Spinal cord (tissue), 10 donors: ENCODE results near the gene PRSS12. TPM values are rescaled to one million over a fixed set of nuclear protein-coding genes. Genes with fewer than 3 reads are reported as not detected.
"Not testable (repeated sequence)": the region's sequence is repeated elsewhere in the genome, so short reads cannot be mapped to it uniquely, and the experiment has no call there.

Source experiments
- DNase-seq, 6 donors: peaks; one replicate each; pipeline versions ENCODE4 v3.0.0 to v3.0.0-alpha.2; 2013 to 2015; ENCODE audit warnings: low spot score in 6 of 6, low read depth in 4 of 6
- H3K27ac ChIP-seq: one replicate; pipeline ENCODE4 v1.5.1; 2013; ENCODE audit warnings: low read depth, low read length, control low read depth
- H3K27me3 ChIP-seq: one replicate; pipeline ENCODE4 v1.6.1; 2013; ENCODE audit warnings: low read length; ENCODE audit not compliant: control insufficient read depth, insufficient read depth
- H3K36me3 ChIP-seq: one replicate; pipeline ENCODE4 v1.6.1; 2013; ENCODE audit warnings: low read length; ENCODE audit not compliant: control insufficient read depth, insufficient read depth
- H3K4me1 ChIP-seq: one replicate; pipeline ENCODE4 v1.6.1; 2013; ENCODE audit warnings: low read length; ENCODE audit not compliant: control insufficient read depth, insufficient read depth
- H3K4me3 ChIP-seq: one replicate; pipeline ENCODE4 v1.5.1; 2013; ENCODE audit warnings: low read depth, low read length, control low read depth
- H3K9me3 ChIP-seq: one replicate; pipeline ENCODE4 v1.6.1; 2013; ENCODE audit warnings: low read length; ENCODE audit not compliant: control insufficient read depth, insufficient read depth
- WGBS: methylation state at CpG from one replicate; pipeline ENCODE4 v1.1.5; 2013; ENCODE audit warnings: missing lambda C conversion rate; ENCODE audit not compliant: insufficient coverage; 5-methylcytosine and 5-hydroxymethylcytosine counted together
- long read RNA-seq, 4 donors: transcript quantifications; one replicate each; lab custom pipeline, GENCODE V29; 2026
- polyA plus RNA-seq, 2 donors: library from polyadenylated mRNA; unstranded; fragments of 120-200 nt; gene quantifications; one replicate each; pipeline ENCODE4 v1.2.1, GENCODE V29; 2013; ENCODE audit not compliant: insufficient read length in 2 of 2
- total RNA-seq, 2 donors: library from RNA; depleted of rRNA in 1 of 2; stranded (reverse); fragments of 120-200 nt in 1 of 2; fragments of >200 nt in 1 of 2; gene quantifications; one replicate each; pipeline versions ENCODE4 v1.2.3 to v1.2.4, GENCODE V29; 2013 to 2014
- donor health status: healthy.

PRSS12 gene
- total RNA-seq (10 to 100 TPM; 15.9 to 26.7 TPM), polyA plus RNA-seq (10 to 100 TPM; 12.3 to 12.9 TPM)
- long read RNA-seq, donor 1, full-length matches to known transcripts: 2 of 8 reads
- long read RNA-seq, donor 1, partial matches to known transcripts: 6 of 8 reads
- long read RNA-seq, donor 1, other reads (novel, unspliced or antisense): 0 of 8 reads
- long read RNA-seq, donor 2: 0 reads
- long read RNA-seq, donor 3: 0 reads
- long read RNA-seq, donor 4, full-length matches to known transcripts: 5 of 15 reads
- long read RNA-seq, donor 4, partial matches to known transcripts: 10 of 15 reads
- long read RNA-seq, donor 4, other reads (novel, unspliced or antisense): 0 of 15 reads

GRCh38 chr4:118352843-118353533 lies at the start of gene PRSS12:
Gene PRSS12 (minus strand): TSS chr4:118353003. CDS start chr4:118352720, 283 bp downstream.
- H3K4me3 ChIP-seq: peak within 1 kb of the TSS; percentile 34
- H3K27ac ChIP-seq: no peak within 1 kb of the TSS
- DNase-seq: peak in 3 of 6 donors; percentile 39 to 83 (median 79)
- H3K9me3 ChIP-seq: no peaks in the 10 kb centered on the region
- H3K36me3 ChIP-seq: no peaks in the 10 kb centered on the region
- H3K4me1 ChIP-seq: peaks cover 8% of the 10 kb centered on the region
- under 1% methylated on average over 55 of the region's 59 CpGs for WGBS
- H3K27me3 ChIP-seq: peaks cover 19% of the 10 kb centered on the region

- Histone ChIP-seq H3K27me3 (no peaks in the 10 kb centered on the region), H3K4me3 (no peak overlapping the region), H3K36me3 (no peaks in the 10 kb centered on the region), H3K9me3 (no peaks in the 10 kb centered on the region), H3K27ac (no peak overlapping the region), H3K4me1 (no peaks in the 10 kb centered on the region)
- WGBS: 79% methylated on average over 3 of the region's 3 CpGs
- DNase-seq: no peak
Observed at GRCh38 chr4:118400356-118400755, 47.6 kb upstream of the PRSS12 start.

GRCh38 chr4:118399883-118400282 lies 47.1 kb upstream of the PRSS12 start:
- not testable (repeated sequence) for H3K27me3 ChIP-seq, H3K27ac ChIP-seq, H3K9me3 ChIP-seq, H3K4me3 ChIP-seq, DNase-seq, H3K36me3 ChIP-seq, H3K4me1 ChIP-seq
- 53% methylated on average over 2 of the region's 4 CpGs for WGBS

- H3K9me3 ChIP-seq: no peaks in the 10 kb centered on the region
- H3K27me3 ChIP-seq: no peaks in the 10 kb centered on the region
- no peak overlapping the region for H3K27ac ChIP-seq
- DNase-seq: no peak
- no peaks in the 10 kb centered on the region for H3K4me1 ChIP-seq
- 100% methylated on average over 1 of the region's 5 CpGs for WGBS
- no peak overlapping the region for H3K4me3 ChIP-seq
- no peaks in the 10 kb centered on the region for H3K36me3 ChIP-seq
Observed at GRCh38 chr4:118398226-118399090, 45.7 kb upstream of the PRSS12 start.

GRCh38 chr4:118397623-118397979 lies 44.8 kb upstream of the PRSS12 start:
- no peaks in the 10 kb centered on the region for H3K9me3 ChIP-seq
- H3K27ac ChIP-seq: no peak overlapping the region
- no peaks in the 10 kb centered on the region for H3K27me3 ChIP-seq
- no peak for DNase-seq
- H3K36me3 ChIP-seq: no peaks in the 10 kb centered on the region
- no peak overlapping the region for H3K4me3 ChIP-seq
- WGBS: no CpG with 5 or more reads among the region's 1 CpG
- H3K4me1 ChIP-seq: no peaks in the 10 kb centered on the region

GRCh38 chr4:118396881-118397622 lies 44.2 kb upstream of the PRSS12 start:
- Histone ChIP-seq H3K9me3 (no peaks in the 10 kb centered on the region), H3K27ac (no peak overlapping the region), H3K36me3 (no peaks in the 10 kb centered on the region), H3K4me3 (no peak overlapping the region), H3K27me3 (no peaks in the 10 kb centered on the region), H3K4me1 (no peaks in the 10 kb centered on the region)
- DNase-seq: no peak
- WGBS: 80% methylated on average over 2 of the region's 5 CpGs

GRCh38 chr4:118395057-118395644 lies 42.3 kb upstream of the PRSS12 start:
- no CpG with 5 or more reads among the region's 3 CpGs for WGBS
- no peaks in the 10 kb centered on the region for H3K36me3 ChIP-seq
- H3K27me3 ChIP-seq: no peaks in the 10 kb centered on the region
- H3K27ac ChIP-seq: no peak overlapping the region
- H3K4me1 ChIP-seq: no peaks in the 10 kb centered on the region
- H3K4me3 ChIP-seq: no peak overlapping the region
- DNase-seq: no peak
- no peaks in the 10 kb centered on the region for H3K9me3 ChIP-seq

GRCh38 chr4:118392509-118392908 lies 39.7 kb upstream of the PRSS12 start:
- not testable (repeated sequence) for H3K36me3 ChIP-seq, DNase-seq, H3K9me3 ChIP-seq, H3K27ac ChIP-seq, H3K4me3 ChIP-seq, H3K27me3 ChIP-seq, H3K4me1 ChIP-seq
- 97% methylated on average over 4 of the region's 5 CpGs for WGBS

- no peaks in the 10 kb centered on the region for H3K36me3 ChIP-seq
- WGBS: no CpG with 5 or more reads among the region's 2 CpGs
Observed at GRCh38 chr4:118390121-118390520, 37.3 kb upstream of the PRSS12 start.

More at GRCh38 chr4:118390121-118390520, 37.3 kb upstream of the PRSS12 start:
- H3K27ac ChIP-seq: no peak overlapping the region
- no peak overlapping the region for H3K4me3 ChIP-seq
- no peaks in the 10 kb centered on the region for H3K27me3 ChIP-seq
- DNase-seq: no peak
- H3K4me1 ChIP-seq: no peaks in the 10 kb centered on the region
- no peaks in the 10 kb centered on the region for H3K9me3 ChIP-seq
